Activated B cell treated with CpG ODN at 0.5 μM for 24 hours (primary cell): ENCODE results near the gene GPR82. TPM values are rescaled to one million over a fixed set of nuclear protein-coding genes. Genes with fewer than 3 reads are reported as not detected.
"Not testable (repeated sequence)": the region's sequence is repeated elsewhere in the genome, so short reads cannot be mapped to it uniquely, and the experiment has no call there.

ENCODE experiments used
- ATAC-seq: fragments of 200-7000 bp; cut with Tn5 transposase; one replicate; pipeline ENCODE4 v1.10.0; 2021; ENCODE audit warnings: low read depth, mild to moderate bottlenecking, moderate library complexity
- CTCF ChIA-PET: fragments of 350-600 bp; sonication (Branson Sonifier 250); formaldehyde crosslinking; loops from one replicate; lab custom pipeline; 2021; ENCODE audit warnings: antibody characterized with exemption; lab: Charles Lee
- POLR2A ChIA-PET: fragments of 350-600 bp; sonication (Branson Sonifier 250); formaldehyde crosslinking; loops from one replicate; lab custom pipeline; 2021; ENCODE audit warnings: antibody characterized with exemption; lab: Charles Lee
- DNase-seq: peaks from one replicate; pipeline ENCODE4 v3.0.0; 2022
- H3K27ac Mint-ChIP-seq: one replicate; pipeline ENCODE4 v1.8.0; 2020; ENCODE audit warnings: mixed read lengths
- H3K27me3 Mint-ChIP-seq: one replicate; pipeline ENCODE4 v1.8.0; 2021; ENCODE audit warnings: mixed read lengths
- H3K36me3 Mint-ChIP-seq: one replicate; pipeline ENCODE4 v1.8.0; 2021; ENCODE audit warnings: low read depth, mixed read lengths
- H3K4me1 Mint-ChIP-seq: one replicate; pipeline ENCODE4 v1.8.0; 2021; ENCODE audit warnings: mixed read lengths
- H3K4me3 Mint-ChIP-seq: one replicate; pipeline ENCODE4 v1.8.0; 2020; ENCODE audit warnings: mild to moderate bottlenecking, mixed read lengths
- H3K9me3 Mint-ChIP-seq: one replicate; pipeline ENCODE4 v1.8.0; 2020; ENCODE audit warnings: mixed read lengths
- intact Hi-C: fragments of 100-400 bp; cut with micrococcal nuclease; formaldehyde crosslinking; loops from one replicate; pipeline ENCODE4 v1.15.1; 2024
- total RNA-seq: library from RNA; stranded (reverse); gene quantifications from 2 replicates; pipeline ENCODE4 v1.2.3, GENCODE V29; 2022
- TF ChIP-seq, protein P1 (sequence below): fragments of 200-600 bp; IDR thresholded peaks from one replicate; pipeline ENCODE4 v1.8.0; 2022; ENCODE audit warnings: antibody characterized with exemption, mild to moderate bottlenecking

Gene GPR82
- total RNA-seq, 1 donor from 2014 or later, result 0.35 TPM

DNA sequence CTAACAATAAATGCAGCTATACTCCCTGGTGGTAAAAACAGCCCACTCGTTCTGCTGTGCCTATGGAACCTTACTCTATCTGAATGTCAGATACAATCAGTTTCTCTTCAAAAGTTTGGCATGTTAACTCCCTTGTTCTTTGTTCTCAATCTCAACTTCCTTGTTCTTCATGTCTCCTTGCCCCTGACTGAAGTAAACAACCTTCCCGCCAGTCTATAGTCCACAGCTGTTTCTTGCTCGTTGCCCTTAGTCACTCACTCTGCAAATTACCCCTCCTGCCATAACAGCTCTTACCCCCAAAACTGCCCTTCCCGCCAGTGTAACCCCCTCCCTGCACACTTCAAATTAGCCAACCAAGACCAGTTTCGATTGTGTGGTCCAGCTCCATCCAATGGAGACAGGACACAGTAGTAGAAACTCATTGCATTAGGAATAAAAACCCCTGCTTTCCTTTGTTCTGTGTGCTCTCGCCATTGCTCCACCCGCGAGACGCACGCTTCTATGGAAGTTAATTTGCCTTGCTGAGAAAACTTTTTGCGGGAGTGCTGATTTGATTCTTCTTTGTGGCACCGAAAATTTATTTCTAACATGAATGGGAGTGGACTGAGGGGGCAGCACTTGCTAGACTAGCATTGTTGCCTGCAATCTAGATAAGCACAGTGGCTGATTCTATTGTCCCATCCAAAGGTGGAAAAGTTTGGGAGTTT, 7.1 kb upstream of the GPR82 start:
- Mint-ChIP-seq H3K36me3 (peaks cover 7% of the 10 kb centered on the region), H3K4me3 (peak overlapping the region; percentile 33)
- POLR2A ChIA-PET, result interaction anchor here (0.8 kb wide), 1 partner anchor 9 kb away, joined by 9 read pairs; no protein-coding TSS in a partner anchor

DNA sequence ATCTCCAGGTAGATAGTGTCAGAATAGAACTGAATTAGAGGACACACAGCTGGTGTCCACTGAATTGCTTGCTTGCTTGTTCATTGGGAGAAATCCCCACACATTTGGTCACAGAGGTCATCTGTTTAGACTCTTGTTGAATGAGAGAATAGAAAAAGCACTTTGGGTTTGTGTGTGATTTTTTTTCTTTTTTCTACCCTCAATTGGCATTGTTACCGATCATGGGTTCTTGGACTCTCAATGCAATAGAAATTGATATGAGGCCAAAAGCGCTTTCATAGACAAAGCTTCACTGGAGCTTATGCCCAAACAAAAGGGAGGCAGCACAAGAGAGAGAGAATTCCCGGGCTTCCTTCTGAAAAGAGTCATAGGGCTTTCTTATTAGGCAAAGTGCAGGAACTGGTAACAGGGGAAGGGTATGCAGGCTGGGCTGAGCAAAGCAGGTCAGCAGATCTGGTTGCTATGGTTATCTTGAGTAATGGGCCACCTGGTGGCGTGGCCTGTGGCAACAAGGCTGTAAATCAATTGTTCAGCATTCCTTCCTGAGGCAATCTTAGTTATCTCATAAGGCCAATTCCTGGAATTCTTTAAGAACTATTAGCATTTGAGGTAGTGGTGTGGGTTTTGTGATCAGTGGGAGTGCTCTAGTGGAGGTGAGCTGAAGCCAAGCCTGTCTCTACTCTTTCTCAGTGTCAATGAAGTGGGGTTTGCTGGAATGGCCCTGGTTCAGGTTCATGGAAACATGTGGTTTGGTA, 5.3 kb upstream of the GPR82 start:
- H3K27ac Mint-ChIP-seq, result no peak overlapping the region

More for the DNA sequence above, 7.1 kb upstream of the GPR82 start:
- CTCF ChIA-PET, result interaction anchor here (1.1 kb wide), 1 partner anchor 18 kb away, joined by 3 read pairs; no protein-coding TSS in a partner anchor
- ATAC-seq, result no peak
- Mint-ChIP-seq H3K9me3 (peaks cover 4% of the 10 kb centered on the region), H3K27me3 (no peaks in the 10 kb centered on the region), H3K4me1 (peaks cover 46% of the 10 kb centered on the region), H3K27ac (peak overlapping the region; percentile 14)
- TF ChIP-seq, protein P1, sequence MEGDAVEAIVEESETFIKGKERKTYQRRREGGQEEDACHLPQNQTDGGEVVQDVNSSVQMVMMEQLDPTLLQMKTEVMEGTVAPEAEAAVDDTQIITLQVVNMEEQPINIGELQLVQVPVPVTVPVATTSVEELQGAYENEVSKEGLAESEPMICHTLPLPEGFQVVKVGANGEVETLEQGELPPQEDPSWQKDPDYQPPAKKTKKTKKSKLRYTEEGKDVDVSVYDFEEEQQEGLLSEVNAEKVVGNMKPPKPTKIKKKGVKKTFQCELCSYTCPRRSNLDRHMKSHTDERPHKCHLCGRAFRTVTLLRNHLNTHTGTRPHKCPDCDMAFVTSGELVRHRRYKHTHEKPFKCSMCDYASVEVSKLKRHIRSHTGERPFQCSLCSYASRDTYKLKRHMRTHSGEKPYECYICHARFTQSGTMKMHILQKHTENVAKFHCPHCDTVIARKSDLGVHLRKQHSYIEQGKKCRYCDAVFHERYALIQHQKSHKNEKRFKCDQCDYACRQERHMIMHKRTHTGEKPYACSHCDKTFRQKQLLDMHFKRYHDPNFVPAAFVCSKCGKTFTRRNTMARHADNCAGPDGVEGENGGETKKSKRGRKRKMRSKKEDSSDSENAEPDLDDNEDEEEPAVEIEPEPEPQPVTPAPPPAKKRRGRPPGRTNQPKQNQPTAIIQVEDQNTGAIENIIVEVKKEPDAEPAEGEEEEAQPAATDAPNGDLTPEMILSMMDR, result no peak
- intact Hi-C loops, result no loop called here
- no peak for DNase-seq

DNA sequence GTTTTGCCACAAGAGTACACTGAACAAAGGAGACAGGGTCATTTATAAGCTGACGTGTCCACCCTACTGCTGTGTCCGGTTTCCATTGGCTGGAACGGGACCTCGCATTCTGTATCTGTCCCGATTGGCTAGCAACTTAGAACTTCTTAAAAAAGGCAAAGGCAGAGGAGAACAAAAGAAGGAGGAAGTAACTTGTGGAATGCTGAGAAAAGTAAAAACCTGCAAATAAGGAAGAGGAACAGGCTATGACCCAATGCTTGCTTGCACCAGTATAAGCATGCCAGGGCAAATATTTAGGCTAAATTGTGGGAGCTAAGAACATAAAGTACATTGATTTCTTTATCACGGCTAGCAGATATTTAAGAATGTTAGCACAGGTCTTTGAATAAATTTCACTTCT, 4.4 kb upstream of the GPR82 start:
- ChIA-PET CTCF (interaction anchor here (1.2 kb wide), 1 partner anchor 13 kb away, joined by 5 read pairs; no protein-coding TSS in a partner anchor), POLR2A (interaction anchor here (0.5 to 1.3 kb wide), 4 partner anchors 12 to 1274 kb away, joined by 3 to 14 read pairs (median 3); no protein-coding TSS in a partner anchor)
- not testable (repeated sequence) for DNase-seq, H3K9me3 Mint-ChIP-seq, H3K36me3 Mint-ChIP-seq, H3K4me3 Mint-ChIP-seq, H3K27me3 Mint-ChIP-seq, H3K27ac Mint-ChIP-seq, ATAC-seq
- H3K4me1 Mint-ChIP-seq, result peaks cover 70% of the 10 kb centered on the region
- intact Hi-C loops, result loop anchor here (1.0 to 2.0 kb wide), 2 partner anchors 13 to 15 kb away; no protein-coding TSS in a partner anchor

More for the DNA sequence above, 5.3 kb upstream of the GPR82 start:
- Mint-ChIP-seq H3K27me3 (no peaks in the 10 kb centered on the region), H3K4me1 (peaks cover 61% of the 10 kb centered on the region), H3K9me3 (peaks cover 4% of the 10 kb centered on the region), H3K36me3 (peaks cover 7% of the 10 kb centered on the region), H3K4me3 (no peak overlapping the region)
- intact Hi-C loops, result no loop called here
- DNase-seq, result no peak
- POLR2A ChIA-PET, result no interaction called here
- CTCF ChIA-PET, result no interaction called here
- ATAC-seq, result no peak
- TF ChIP-seq, protein P1, result no peak

DNA sequence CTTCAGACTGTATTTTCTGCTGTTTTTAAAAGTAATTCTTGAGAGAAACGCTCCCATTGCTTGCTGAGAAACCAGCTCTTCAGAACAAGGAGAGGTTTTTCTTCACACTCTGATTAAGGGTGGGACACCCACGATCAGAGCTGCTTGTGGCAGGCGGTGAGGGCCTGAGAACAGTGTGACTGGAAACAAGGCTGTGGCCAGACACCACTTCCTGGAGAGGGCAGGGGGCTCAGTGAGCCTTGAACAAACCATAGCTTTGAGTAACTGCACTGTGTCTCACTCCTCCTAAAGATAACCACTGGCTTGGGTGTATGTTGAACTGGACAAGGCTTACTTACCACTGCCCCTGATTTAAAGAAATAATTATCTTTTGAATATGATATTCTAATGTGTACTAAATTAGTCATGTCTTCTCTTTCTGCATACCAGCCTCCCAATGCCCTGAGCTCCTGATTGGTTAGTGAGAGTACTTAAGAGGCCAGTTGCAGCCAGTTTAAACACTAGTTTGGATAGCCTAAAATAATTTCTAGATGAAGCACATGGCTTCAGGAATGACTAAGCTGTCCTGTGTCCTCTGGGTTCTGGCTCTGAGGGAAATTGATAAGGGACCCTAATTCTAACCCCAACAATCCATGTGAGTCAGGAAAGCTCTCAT, 3.7 kb upstream of the GPR82 start:
- TF ChIP-seq, protein P1, result no peak
- DNase-seq (peak; percentile 16), ATAC-seq (peak; percentile 91)
- intact Hi-C loops, result loop anchor here (1.0 to 2.0 kb wide), 2 partner anchors 13 to 14 kb away; no protein-coding TSS in a partner anchor
- Mint-ChIP-seq H3K27ac (no peak overlapping the region), H3K36me3 (peaks cover 6% of the 10 kb centered on the region), H3K27me3 (no peaks in the 10 kb centered on the region), H3K4me1 (peaks cover 71% of the 10 kb centered on the region), H3K9me3 (peaks cover 4% of the 10 kb centered on the region), H3K4me3 (no peak overlapping the region)
- POLR2A ChIA-PET, result interaction anchor here (0.5 to 1.3 kb wide), 4 partner anchors 13 to 1274 kb away, joined by 3 to 14 read pairs (median 3); no protein-coding TSS in a partner anchor
- CTCF ChIA-PET, result interaction anchor here (1.2 kb wide), 1 partner anchor 14 kb away, joined by 5 read pairs; no protein-coding TSS in a partner anchor

DNA sequence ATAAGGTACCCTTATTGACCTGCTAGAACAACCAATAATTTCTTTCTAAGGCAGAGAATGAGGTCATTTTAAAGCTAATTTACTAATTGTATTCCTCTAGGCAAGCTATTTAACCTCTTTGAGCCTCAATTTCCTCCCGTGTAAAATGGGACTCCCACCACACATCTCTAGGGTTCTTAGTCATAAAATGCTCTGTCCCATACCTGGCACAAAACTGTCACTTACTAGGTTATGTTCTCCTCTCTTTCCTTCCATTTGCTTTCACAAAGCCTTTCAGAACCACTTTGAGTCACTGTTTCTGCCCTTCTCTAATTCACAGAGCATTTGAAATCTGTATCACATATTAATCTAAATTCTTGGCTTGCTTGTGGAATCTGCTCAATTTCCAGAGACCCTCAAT, 2.4 kb upstream of the GPR82 start:
- intact Hi-C loops, result loop anchor here (2.0 kb wide), 1 partner anchor 15 kb away; no protein-coding TSS in a partner anchor
- H3K9me3 Mint-ChIP-seq, result peaks cover 4% of the 10 kb centered on the region
- no peak for DNase-seq
- H3K36me3 Mint-ChIP-seq, result peaks cover 6% of the 10 kb centered on the region
- TF ChIP-seq, protein P1, result no peak
- no peaks in the 10 kb centered on the region for H3K27me3 Mint-ChIP-seq
- H3K4me3 Mint-ChIP-seq, result no peak overlapping the region
- H3K4me1 Mint-ChIP-seq, result peaks cover 61% of the 10 kb centered on the region
- ATAC-seq, result no peak
- CTCF ChIA-PET, result no interaction called here
- no peak overlapping the region for H3K27ac Mint-ChIP-seq
- POLR2A ChIA-PET, result no interaction called here
